AG08396 (cell line): Measurements from ENCODE around the gene ZNF423.

ENCODE experiments used
- DNase-seq: peaks from one replicate; pipeline ENCODE4 v3.0.0; 2012; ENCODE audit warnings: low spot score, mixed read lengths

Gene ZNF423

GRCh38 chr16:49552313-49552928, 303.5 kb downstream of the ZNF423 start:
- no peak for DNase-seq

GRCh38 chr16:49550666-49551065, 305.2 kb downstream of the ZNF423 start:
- DNase-seq: no peak

- DNase-seq: no peak
These were observed 305.8 kb downstream of the ZNF423 start for GRCh38 chr16:49550140-49550539.

- no peak for DNase-seq
These were observed 307.5 kb downstream of the ZNF423 start for GRCh38 chr16:49548325-49548970.

GRCh38 chr16:49547448-49547847, 308.5 kb downstream of the ZNF423 start:
- DNase-seq: no peak

- no peak for DNase-seq
These were observed 309.2 kb downstream of the ZNF423 start for GRCh38 chr16:49546735-49547134.

- no peak for DNase-seq
These were observed 310.0 kb downstream of the ZNF423 start for GRCh38 chr16:49545741-49546448.

- DNase-seq: no peak
These were observed 310.7 kb downstream of the ZNF423 start for GRCh38 chr16:49545243-49545642.

GRCh38 chr16:49544828-49545227, 311.1 kb downstream of the ZNF423 start:
- DNase-seq: no peak

- no peak for DNase-seq
These were observed 312.3 kb downstream of the ZNF423 start for GRCh38 chr16:49543631-49543946.

GRCh38 chr16:49542946-49543630, 312.8 kb downstream of the ZNF423 start:
- DNase-seq: no peak

GRCh38 chr16:49542391-49542891, 313.5 kb downstream of the ZNF423 start:
- no peak for DNase-seq

GRCh38 chr16:49540836-49541235, 315.1 kb downstream of the ZNF423 start:
- no peak for DNase-seq

- no peak for DNase-seq
These were observed 316.2 kb downstream of the ZNF423 start for GRCh38 chr16:49539758-49540157.

GRCh38 chr16:49537924-49538459, 317.9 kb downstream of the ZNF423 start:
- no peak for DNase-seq

GRCh38 chr16:49534901-49535610, 320.9 kb downstream of the ZNF423 start:
- no peak for DNase-seq

- DNase-seq: no peak
These were observed 322.5 kb downstream of the ZNF423 start for GRCh38 chr16:49533422-49533821.

GRCh38 chr16:49532873-49533272, 323.0 kb downstream of the ZNF423 start:
- DNase-seq: no peak

GRCh38 chr16:49531931-49532840, 323.7 kb downstream of the ZNF423 start:
- no peak for DNase-seq

GRCh38 chr16:49531425-49531824, 324.5 kb downstream of the ZNF423 start:
- no peak for DNase-seq
